HepG2 (cell line): ENCODE results near the gene MEF2D. TPM values are rescaled to one million over a fixed set of nuclear protein-coding genes. Genes with fewer than 3 reads are reported as not detected.

Experiments used
- ATAC-seq: fragments of 200-7000 bp; cut with Tn5 transposase; 3 replicates; pipeline ENCODE4 v1.9.1; 2020; ENCODE audit warnings: mild to moderate bottlenecking, moderate library complexity
- BruUV-seq: library from RNA; stranded (reverse); fragments of 400-500 nt; replicated peaks from 2 replicates; lab custom pipeline; 2021; lab: Mats Ljungman, UMichigan
- CTCF ChIA-PET: fragments of 300-600 bp; formaldehyde crosslinking; extraction: SDS; loops from one replicate; lab custom pipeline; 2021; ENCODE audit warnings: low total read pairs, inconsistent platforms, low intra/inter-chr PET ratio; lab: Yijun Ruan, JAX
- POLR2A ChIA-PET: fragments of 350-600 bp; sonication (Branson Sonifier 250); formaldehyde crosslinking; loops from one replicate; lab custom pipeline; 2020; ENCODE audit warnings: antibody characterized with exemption, inconsistent platforms; lab: Yijun Ruan, JAX
- DNase-seq: peaks from one replicate; pipeline ENCODE4 v3.0.0-alpha.2; 2015; ENCODE audit warnings: low spot score
- FAIRE-seq: peaks from 3 replicates; lab custom pipeline; 2011; peaks lifted over from hg19 to GRCh38; lab: Jason Lieb, UNC
- H2AFZ ChIP-seq: one replicate; pipeline ENCODE4 v1.6.1; 2011; ENCODE audit warnings: low read length, inconsistent platforms
- H3K27ac ChIP-seq: fragments of 300-600 bp; 3 replicates; pipeline ENCODE4 v1.8.0; 2011; ENCODE audit warnings: mixed run types, mild to moderate bottlenecking, mixed read lengths, low read length, inconsistent platforms; ENCODE audit not compliant: insufficient read depth; ENCODE audit errors: extremely low read length
- H3K27me3 ChIP-seq, 2 experiments: fragments of 200-600 bp in 1 of 2; 2 replicates in 1 of 2; 3 replicates in 1 of 2; pipeline versions ENCODE4 v1.6.0 to v1.8.0; 2011; ENCODE audit warnings: low read length in 2 of 2, mild to moderate bottlenecking in 2 of 2, moderate library complexity in 2 of 2, inconsistent platforms in 1 of 2; ENCODE audit not compliant: insufficient read depth in 2 of 2, control insufficient read depth in 1 of 2
- H3K36me3 ChIP-seq, 2 experiments: fragments of 200-600 bp in 1 of 2; replicated peaks in 1 of 2; 2 replicates in 1 of 2; 3 replicates in 1 of 2; pipeline versions ENCODE4 v1.5.1 to v1.8.0; 2011; ENCODE audit warnings: low read length in 2 of 2, inconsistent platforms in 1 of 2; ENCODE audit not compliant: insufficient read depth in 2 of 2, control insufficient read depth in 1 of 2
- H3K4me1 ChIP-seq: 2 replicates; pipeline ENCODE4 v1.5.1; 2012; ENCODE audit warnings: low read length, inconsistent platforms; ENCODE audit not compliant: insufficient read depth
- H3K4me2 ChIP-seq: 2 replicates; pipeline ENCODE4 v1.6.0; 2011; ENCODE audit warnings: low read depth, low read length, inconsistent platforms
- H3K4me3 ChIP-seq, 3 experiments: fragments of 200-600 bp in 1 of 3; sonication (generic), shearing (Covaris generic) in 1 of 3; replicated peaks in 1 of 3; 2 replicates each; pipeline ENCODE4 v1.5.1; 2011 to 2016; ENCODE audit warnings: low read length in 3 of 3, inconsistent platforms in 2 of 3, low read depth in 2 of 3, mild to moderate bottlenecking in 2 of 3, control low read depth in 1 of 3, mixed read lengths in 1 of 3; ENCODE audit not compliant: insufficient read depth in 1 of 3
- H3K79me2 ChIP-seq: one replicate; pipeline ENCODE4 v1.6.1; 2011; ENCODE audit warnings: low read length, inconsistent platforms; ENCODE audit not compliant: insufficient read depth
- H3K9ac ChIP-seq: 2 replicates; pipeline ENCODE4 v1.6.0; 2011; ENCODE audit warnings: mild to moderate bottlenecking, low read depth, low read length, inconsistent platforms; ENCODE audit not compliant: insufficient read depth
- H3K9me3 ChIP-seq: 2 replicates; pipeline ENCODE4 v1.5.1; 2012; ENCODE audit warnings: mild to moderate bottlenecking, low read length
- H4K20me1 ChIP-seq: 2 replicates; pipeline ENCODE4 v1.6.0; 2011; ENCODE audit warnings: inconsistent platforms, mild to moderate bottlenecking, low read length, moderate library complexity; ENCODE audit not compliant: insufficient read depth
- BRCA1 ChIP-seq: sonication (generic); formaldehyde crosslinking; IDR thresholded peaks from 2 replicates; pipeline ENCODE4 v1.4.0; 2020; ENCODE audit warnings: missing genetic modification reagents
- BRD4 ChIP-seq: sonication (generic); formaldehyde crosslinking; IDR thresholded peaks from 2 replicates; pipeline ENCODE4 v1.4.0; 2020; ENCODE audit warnings: missing genetic modification reagents
- FOXA1 ChIP-seq, 2 experiments: fragments of 450-650 bp in 1 of 2; sonication (generic) in 1 of 2; formaldehyde crosslinking in 1 of 2; IDR thresholded peaks; 2 replicates each; pipeline versions ENCODE4 v1.4.0 to v1.6.1; 2016 to 2020; ENCODE audit warnings: missing genetic modification reagents in 1 of 2
- TFE3 ChIP-seq: IDR thresholded peaks from 2 replicates; pipeline ENCODE4 v1.6.1; 2016
- ZFP90 ChIP-seq: sonication (generic); formaldehyde crosslinking; IDR thresholded peaks from 2 replicates; pipeline ENCODE4 v1.8.0; 2022; ENCODE audit warnings: missing genetic modification reagents, mild to moderate bottlenecking, inconsistent platforms, borderline replicate concordance
- ZFP91 ChIP-seq: sonication (generic); formaldehyde crosslinking; IDR thresholded peaks from 2 replicates; pipeline ENCODE4 v1.9.0; 2022; ENCODE audit warnings: missing genetic modification reagents, mild to moderate bottlenecking, borderline replicate concordance
- ZNF460 ChIP-seq: sonication (generic); formaldehyde crosslinking; IDR thresholded peaks from 2 replicates; pipeline ENCODE4 v1.5.1; 2020; ENCODE audit warnings: missing genetic modification reagents, mild to moderate bottlenecking, borderline replicate concordance
- ZNF615 ChIP-seq: sonication (generic); formaldehyde crosslinking; IDR thresholded peaks from 2 replicates; pipeline ENCODE4 v1.5.0; 2020; ENCODE audit warnings: mild to moderate bottlenecking, missing genetic modification reagents, borderline replicate concordance
- WGBS: methylation state at CpG from one replicate; pipeline ENCODE4 v1.1.6; 2017; ENCODE audit warnings: low lambda C conversion rate; 5-methylcytosine and 5-hydroxymethylcytosine counted together
- in situ Hi-C: cut with HindIII; loops from 2 replicates; pipeline ENCODE4 v1.10.0; 2017; ENCODE audit warnings: low pct_unique_long_range_greater_than_20kb; ENCODE audit not compliant: extremely low pct_ligation_motif_present
- intact Hi-C: fragments of 100-400 bp; cut with micrococcal nuclease; formaldehyde crosslinking; loops from one replicate; pipeline ENCODE4 v1.10.0; 2022; ENCODE audit not compliant: unreplicated experiment
- polyA plus RNA-seq, 8 experiments: library from polyadenylated mRNA; depleted of rRNA in 3 of 8; stranded (reverse) in 7 of 8; unstranded in 1 of 8; fragments of >200 nt; fragmentation: Illumina TruSeq in 4 of 8; extraction: Trizol in 4 of 8; gene quantifications; 2 replicates each; pipeline versions ENCODE4 v1.2.1 to v1.2.3, GENCODE V29; 2011 to 2016; ENCODE audit warnings: low read depth in 4 of 8, missing spikeins in 1 of 8, mixed read lengths in 1 of 8; ENCODE audit not compliant: insufficient read depth in 1 of 8
- total RNA-seq, 5 experiments: library from RNA; depleted of rRNA; stranded (reverse); fragments of >200 nt; fragmentation: Illumina TruSeq; extraction: Trizol; gene quantifications; 2 replicates each; pipeline ENCODE4 v1.2.3, GENCODE V29; 2016; ENCODE audit warnings: low read depth in 1 of 5
- TF ChIP-seq, protein P1 (sequence below): IDR thresholded peaks from 2 replicates; pipeline ENCODE4 v1.6.1; 2016; ENCODE audit warnings: missing biosample characterization, missing genetic modification reagents, low read depth

The MEF2D gene
- total and polyA plus RNA-seq, 2 of the 13 experiments (the other 11 are each of a cell fraction or from before 2014, with no cell fraction given), result 1.6 to 3.9 TPM

GRCh38 chr1:156505679-156506298, 5.2 kb upstream of the MEF2D start:
- H3K9ac ChIP-seq, result 0 out of 2 replicates have a peak overlapping the region, but pooled peaks have one; percentile 52
- intact Hi-C loops, result loop anchor here (2.0 kb wide), 1 partner anchor 35 kb away; no protein-coding TSS in a partner anchor
- H3K27ac ChIP-seq, result no peak overlapping the region
- ATAC-seq, result no peak
- H3K9me3 ChIP-seq, result no peaks in the 10 kb centered on the region
- no peak for DNase-seq
- peaks cover 48% of the 10 kb centered on the region for H3K4me1 ChIP-seq
- H2AFZ ChIP-seq, result no peak overlapping the region
- H3K4me3 ChIP-seq, result no peak overlapping the region
- no peaks in the 10 kb centered on the region for H4K20me1 ChIP-seq
- H3K79me2 ChIP-seq, result no peaks in the 10 kb centered on the region
- TF ChIP-seq ZNF460 (CRISPR knock-in tag) (peak; percentile 42; the same call in 1 of the 2 replicates), ZFP90 (CRISPR knock-in tag) (peak; percentile 22; the same call in 1 of the 2 replicates), ZNF615 (CRISPR knock-in tag) (peak; percentile 58; the same call in 1 of the 2 replicates), ZFP91 (0 out of 2 replicates have a peak, but pooled peaks have one; percentile 98), BRD4 (CRISPR knock-in tag) (0 out of 2 replicates have a peak, but pooled peaks have one; percentile 37), FOXA1 (IDR thresholded peaks at IDR 0.05) (no peak), FOXA1 (CRISPR knock-in tag; IDR thresholded peaks at IDR 0.05) (no peak), TFE3 (CRISPR knock-in tag) (peak; percentile 4; the same call in 1 of the 2 replicates), BRCA1 (CRISPR knock-in tag) (no peak)
- TF ChIP-seq, protein P1, sequence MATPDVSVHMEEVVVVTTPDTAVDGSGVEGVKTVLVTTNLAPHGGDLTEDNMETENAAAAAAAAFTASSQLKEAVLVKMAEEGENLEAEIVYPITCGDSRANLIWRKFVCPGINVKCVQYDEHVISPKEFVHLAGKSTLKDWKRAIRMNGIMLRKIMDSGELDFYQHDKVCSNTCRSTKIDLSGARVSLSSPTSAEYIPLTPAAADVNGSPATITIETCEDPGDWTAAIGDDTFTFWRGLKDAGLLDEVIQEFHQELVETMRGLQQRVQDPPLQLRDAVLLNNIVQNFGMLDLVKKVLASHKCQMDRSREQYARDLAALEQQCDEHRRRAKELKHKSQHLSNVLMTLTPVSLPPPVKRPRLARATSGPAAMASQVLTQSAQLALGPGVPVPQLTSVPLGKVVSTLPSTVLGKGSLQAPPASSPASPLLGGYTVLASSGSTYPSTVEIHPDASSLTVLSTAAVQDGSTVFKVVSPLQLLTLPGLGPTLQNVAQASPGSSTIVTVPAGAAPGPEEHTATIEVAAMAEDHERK (CRISPR knock-in tag), result 0 out of 2 replicates have a peak, but pooled peaks have one; percentile 0
- TF ChIP-seq, all 625 proteins: peak for 7
- CTCF ChIA-PET, result no interaction called here
- peak overlapping the region; percentile 93 for H3K4me2 ChIP-seq
- no peaks in the 10 kb centered on the region for H3K36me3 ChIP-seq
- 83% methylated on average over 21 of the region's 21 CpGs for WGBS
- FAIRE-seq, result no peak
- in situ Hi-C loops, result no loop called here
- BruUV-seq, result no TSS peak
- H3K27me3 ChIP-seq, result peaks cover 5 to 49% of the 10 kb centered on the region in 2 experiments; a peak in 4 of 5 replicates
- POLR2A ChIA-PET, result interaction anchor here (1.1 to 2.2 kb wide), 7 partner anchors 10 to 156 kb away, joined by 3 to 37 read pairs (median 5); no protein-coding TSS in a partner anchor
